Sigmoid colon (tissue), 7 donors: Measurements from ENCODE around the gene BPTF. TPM values are rescaled to one million over a fixed set of nuclear protein-coding genes. Genes with fewer than 3 reads are reported as not detected.

Source experiments
- DNase-seq: peaks from one replicate; pipeline ENCODE4 v3.0.0-alpha.2; 2019
- H3K27ac ChIP-seq, 4 donors: fragments of 200-600 bp; sonication (generic); one replicate each; pipeline ENCODE4 v1.5.1; 2016 to 2019; ENCODE audit warnings: mild to moderate bottlenecking in 1 of 4
- H3K27me3 ChIP-seq, 3 donors: fragments of 200-600 bp; sonication (generic); one replicate each; pipeline ENCODE4 v1.5.1; 2019; ENCODE audit warnings: mild to moderate bottlenecking in 1 of 3
- H3K36me3 ChIP-seq, 4 donors: fragments of 200-600 bp; sonication (generic); one replicate each; pipeline ENCODE4 v1.5.1; 2016 to 2019
- H3K4me1 ChIP-seq, 4 donors: fragments of 200-600 bp; sonication (generic); one replicate each; pipeline ENCODE4 v1.5.1; 2017 to 2019
- H3K4me3 ChIP-seq, 4 donors: fragments of 200-600 bp; sonication (generic); one replicate each; pipeline ENCODE4 v1.5.1; 2017 to 2019; ENCODE audit warnings: mild to moderate bottlenecking in 2 of 4, moderate library complexity in 1 of 4
- H3K9me3 ChIP-seq, 4 donors: fragments of 200-600 bp in 3 of 4; sonication (generic) in 3 of 4; one replicate each; pipeline versions ENCODE4 v1.5.1 to v1.6.1; 2013 to 2019
- CTCF ChIP-seq, 4 experiments: fragments of 450-650 bp in 3 of 4; fragments of 200-600 bp in 1 of 4; IDR thresholded peaks; one replicate each; pipeline ENCODE4 v1.5.1; 2016 to 2019; ENCODE audit warnings: antibody characterized with exemption in 4 of 4, mild to moderate bottlenecking in 3 of 4, moderate library complexity in 2 of 4
- EP300 ChIP-seq, 4 donors: sonication (generic); formaldehyde crosslinking; IDR thresholded peaks; one replicate each; pipeline ENCODE4 v1.6.1; 2017; ENCODE audit warnings: antibody characterized with exemption in 4 of 4
- POLR2A ChIP-seq, 2 donors: fragments of 450-650 bp; IDR thresholded peaks; one replicate each; pipeline ENCODE4 v1.6.1; 2016; ENCODE audit warnings: antibody characterized with exemption in 2 of 2, mild to moderate bottlenecking in 2 of 2, moderate library complexity in 2 of 2
- POLR2AphosphoS5 ChIP-seq, 4 donors: sonication (generic); formaldehyde crosslinking; IDR thresholded peaks; one replicate each; pipeline ENCODE4 v1.6.1; 2017; ENCODE audit warnings: antibody characterized with exemption in 4 of 4
- WGBS, 2 donors: extraction: QIAGEN DNeasy Blood & Tissue Kit; methylation state at CpG; one replicate each; pipeline ENCODE4 v1.1.7; 2013; 5-methylcytosine and 5-hydroxymethylcytosine counted together
- intact Hi-C: fragments of 100-400 bp; cut with DNase I; formaldehyde crosslinking; loops from one replicate; pipeline ENCODE4 v1.15.1; 2023
- polyA plus RNA-seq, 3 donors: library from polyadenylated mRNA; stranded (reverse); fragments of 200-250 nt; gene quantifications; one replicate each; pipeline ENCODE4 v1.2.3, GENCODE V29; 2013
- total RNA-seq, 4 donors: library from RNA; depleted of rRNA; stranded (reverse); fragments of >200 nt; gene quantifications; one replicate each; pipeline ENCODE4 v1.1.0, GENCODE V29; 2016
- donor health status: healthy with polysubstance abuse.
- donor health status: Bipolar disorder and iron deficiency.
- donor health status: healthy.

Gene BPTF
- total and polyA plus RNA-seq, 7 donors, result 8.4 to 91.1 (median 64.6) TPM

DNA sequence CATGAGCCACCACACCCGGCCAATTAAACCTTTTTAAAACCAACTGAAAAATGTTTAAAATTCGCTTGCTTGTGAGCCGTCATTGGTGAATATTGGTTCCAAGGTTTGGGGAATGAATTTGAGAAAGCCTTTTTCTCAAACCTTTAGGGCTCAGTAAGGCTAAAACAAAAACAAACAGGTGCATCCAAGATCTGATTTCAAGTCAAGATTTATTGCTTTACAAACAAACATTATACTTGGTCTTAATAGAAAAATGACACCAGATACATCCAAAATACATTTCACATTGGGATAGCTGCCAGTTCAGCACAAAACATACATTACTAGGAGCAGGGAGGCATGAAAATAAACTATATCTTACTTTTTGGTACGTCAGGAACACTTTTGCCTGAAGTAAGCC is 165.6 kb downstream of the BPTF start:
- H3K9me3 ChIP-seq, result no peaks in the 10 kb centered on the region
- intact Hi-C loops, result loop anchor here (5.0 to 10.0 kb wide), 2 partner anchors 46 to 1334 kb away; partner anchors contain the start of genes ABCA5 and KPNA2
- no peaks in the 10 kb centered on the region for H3K27me3 ChIP-seq
- H3K27ac ChIP-seq, result no peak overlapping the region
- no peak overlapping the region for H3K4me3 ChIP-seq
- DNase-seq, result no peak
- WGBS, 2 donors, result 94 to 96% methylated on average over 4 of the region's 4 CpGs
- H3K4me1 ChIP-seq, result peaks cover 0 to 26% (median 21%) of the 10 kb centered on the region in 4 donors
- no peak for TF ChIP-seq POLR2AphosphoS5 (IDR thresholded peaks at IDR 0.05)
- no peak for TF ChIP-seq CTCF (IDR thresholded peaks at IDR 0.05)
- no peak for TF ChIP-seq POLR2A (IDR thresholded peaks at IDR 0.05)
- no peak for TF ChIP-seq EP300 (IDR thresholded peaks at IDR 0.05)
- H3K36me3 ChIP-seq, result no peaks in the 10 kb centered on the region

DNA sequence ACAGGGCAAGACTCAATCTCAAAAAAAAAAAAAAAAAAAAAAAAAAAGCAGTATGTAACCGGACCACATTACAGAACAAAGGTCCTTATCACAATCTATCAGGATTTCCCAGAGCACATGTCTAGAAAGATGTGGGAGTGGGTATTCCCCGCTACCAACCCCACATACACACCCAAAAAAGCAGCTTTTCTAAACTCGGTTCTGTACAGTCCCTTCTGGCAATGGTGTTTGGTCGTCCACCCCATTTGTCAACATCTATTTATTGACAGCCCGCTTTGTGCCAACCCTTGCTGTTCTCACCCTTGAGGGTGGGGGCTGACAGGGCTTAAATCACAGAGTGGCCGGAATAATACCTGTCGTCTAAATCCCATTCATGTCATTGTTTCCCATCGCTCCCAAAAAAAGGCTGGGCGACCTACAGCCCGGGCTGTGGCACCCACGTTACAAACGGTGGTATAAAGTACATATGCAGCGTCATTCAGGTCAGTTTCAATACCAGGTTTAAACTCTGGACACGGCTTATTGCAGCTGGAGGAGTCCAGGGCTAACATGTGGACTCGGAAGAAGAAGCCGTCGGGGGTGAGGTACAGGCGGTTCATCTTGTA is 167.3 kb downstream of the BPTF start:
- Histone ChIP-seq H3K9me3 (no peaks in the 10 kb centered on the region), H3K27ac (peak overlapping the region; percentile 90 to 96 (median 94)), H3K27me3 (no peaks in the 10 kb centered on the region), H3K36me3 (no peaks in the 10 kb centered on the region), H3K4me3 (peak overlapping the region; percentile 58 to 74 (median 64)), H3K4me1 (peaks cover 0 to 33% (median 23%) of the 10 kb centered on the region in 4 donors)
- TF ChIP-seq POLR2A (IDR thresholded peaks at IDR 0.05) (no peak), EP300 (IDR thresholded peaks at IDR 0.05) (no peak), POLR2AphosphoS5 (IDR thresholded peaks at IDR 0.05) (no peak), CTCF (IDR thresholded peaks at IDR 0.05) (no peak)
- no peak for DNase-seq
- 3 to 7% methylated on average over 18 of the region's 18 CpGs for WGBS, 2 donors
- intact Hi-C loops, result loop anchor here (1.0 to 10.0 kb wide), 4 partner anchors 28 to 1332 kb away; partner anchors contain the start of genes ABCA5 and KPNA2

- Histone ChIP-seq H3K27me3 (no peaks in the 10 kb centered on the region), H3K27ac (peak overlapping the region; percentile 95 to 96 (median 96)), H3K9me3 (no peaks in the 10 kb centered on the region), H3K4me3 (peak overlapping the region; percentile 64 to 78 (median 70)), H3K36me3 (no peaks in the 10 kb centered on the region), H3K4me1 (peaks cover 0 to 33% (median 23%) of the 10 kb centered on the region in 4 donors)
- DNase-seq, result peak; percentile 90
- intact Hi-C loops, result loop anchor here (1.0 to 10.0 kb wide), 4 partner anchors 27 to 1331 kb away; partner anchors contain the start of genes ABCA5 and KPNA2
- 0% methylated on average over 144 of the region's 144 CpGs for WGBS, 2 donors
- peak in 2 of 4 experiments; percentile 14 to 26 for TF ChIP-seq CTCF (IDR thresholded peaks at IDR 0.05)
- peak in 3 of 4 donors; percentile 7 to 74 (median 69) for TF ChIP-seq POLR2AphosphoS5 (IDR thresholded peaks at IDR 0.05)
- no peak for TF ChIP-seq POLR2A (IDR thresholded peaks at IDR 0.05)
- no peak for TF ChIP-seq EP300 (IDR thresholded peaks at IDR 0.05)
Observed at GRCh38 chr17:67993153-67993997, 168.1 kb downstream of the BPTF start.

DNA sequence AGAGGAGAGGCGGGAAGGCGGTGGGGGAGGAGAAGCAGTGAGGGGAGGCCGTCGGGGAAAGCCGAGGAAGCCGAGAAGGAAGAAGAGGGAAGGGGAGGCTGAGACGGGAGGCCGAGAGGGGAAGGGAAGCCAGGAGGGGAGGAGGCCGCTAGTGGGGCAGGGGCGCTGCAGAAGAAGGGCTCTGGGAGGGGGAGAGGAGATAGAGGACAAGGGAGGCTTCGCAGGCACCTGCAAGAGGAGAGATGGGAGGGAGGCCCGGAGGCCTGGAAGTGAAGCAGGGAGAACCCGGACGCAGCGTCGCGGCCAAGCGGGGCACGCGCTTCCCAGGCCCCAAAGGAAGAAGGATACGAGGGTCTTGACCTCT is 168.7 kb downstream of the BPTF start:
- Histone ChIP-seq H3K36me3 (no peaks in the 10 kb centered on the region), H3K9me3 (no peaks in the 10 kb centered on the region), H3K27ac (peak overlapping the region; percentile 94 to 96 (median 96)), H3K4me1 (peaks cover 0 to 33% (median 23%) of the 10 kb centered on the region in 4 donors), H3K4me3 (peak overlapping the region; percentile 64 to 78 (median 70)), H3K27me3 (no peaks in the 10 kb centered on the region)
- TF ChIP-seq EP300 (IDR thresholded peaks at IDR 0.05), result no peak
- peak in 1 of 2 donors; percentile 41 for TF ChIP-seq POLR2A (IDR thresholded peaks at IDR 0.05)
- DNase-seq, result no peak
- WGBS, 2 donors, result 3 to 8% methylated on average over 21 of the region's 21 CpGs
- intact Hi-C loops, result loop anchor here (1.0 to 10.0 kb wide), 4 partner anchors 26 to 1331 kb away; partner anchors contain the start of genes ABCA5 and KPNA2
